ENCODE results near the gene TMEM132D. TPM values are rescaled to one million over a fixed set of nuclear protein-coding genes. Genes with fewer than 3 reads are reported as not detected.

The TMEM132D gene
- total and polyA plus RNA-seq, 2 of the 4 experiments (the other 2 are of a cell fraction): not detected

DNA sequence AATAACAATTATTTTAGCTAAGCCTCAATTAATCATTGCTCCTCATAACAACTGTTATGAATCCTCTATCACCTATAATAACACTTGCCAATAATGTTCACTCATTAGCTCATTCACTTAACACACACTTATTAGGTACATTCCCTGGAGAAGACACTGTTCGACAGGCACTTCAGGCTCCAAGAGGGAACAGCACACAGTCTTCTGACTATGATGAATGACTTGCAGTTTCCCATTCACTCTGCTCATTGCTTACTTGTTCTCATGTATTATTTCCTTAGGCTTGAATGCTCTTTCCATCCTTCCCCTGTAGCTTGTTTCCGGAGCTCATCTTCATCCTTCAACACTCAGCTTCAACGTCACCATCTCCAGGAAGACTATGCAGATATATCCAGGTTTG lies 437.3 kb downstream of the TMEM132D start:
- DNase-seq (no peak), ATAC-seq (ENCODE audit: low read depth) (no peak)
- Histone ChIP-seq H3K23ac (ENCODE audit: low read depth, low read length) (no peak overlapping the region), H2BK15ac (ENCODE audit: low read depth, low read length) (no peak overlapping the region), H3K4ac (ENCODE audit: low read depth, low read length) (no peak overlapping the region), H2BK120ac (ENCODE audit: low read depth, low read length) (no peak overlapping the region), H3K79me1 (ENCODE audit: low read depth in 1 of 2, low read length in 2 of 2) (no peaks in the 10 kb centered on the region), H4K91ac (ENCODE audit: insufficient read depth, low read depth, low read length) (no peak overlapping the region), H4K5ac (ENCODE audit: low read depth, low read length) (no peak overlapping the region), H3K27me3 (ENCODE audit: control insufficient read depth, insufficient read depth, low read length) (no peaks in the 10 kb centered on the region), H4K8ac (ENCODE audit: low read depth in 2 of 2, low read length in 2 of 2) (no peak overlapping the region), H2AFZ (replicated peaks; ENCODE audit: low read length, poor library complexity) (no peak overlapping the region), H3K4me1 (ENCODE audit: control insufficient read depth, insufficient read depth, low read length) (no peaks in the 10 kb centered on the region), H3K9me1 (ENCODE audit: insufficient read depth, low read length) (no peaks in the 10 kb centered on the region), H3K9me3 (ENCODE audit: control insufficient read depth, insufficient read depth, low read length) (peaks cover 1% of the 10 kb centered on the region; the same call in 1 of the 2 replicates), H4K20me1 (ENCODE audit: insufficient read depth, low read length) (no peaks in the 10 kb centered on the region), H3K4me2 (ENCODE audit: low read depth, low read length) (no peak overlapping the region), H2AK5ac (ENCODE audit: low read depth, low read length) (no peak overlapping the region), H3K14ac (replicated peaks; ENCODE audit: low read depth, low read length) (no peak overlapping the region), H2BK20ac (ENCODE audit: low read depth, low read length) (no peak overlapping the region), H3K36me3 (ENCODE audit: control insufficient read depth, insufficient read depth, low read length) (no peaks in the 10 kb centered on the region), H2AK9ac (replicated peaks; ENCODE audit: low read depth, low read length, poor library complexity) (no peak overlapping the region), H2BK5ac (ENCODE audit: low read depth, low read length, poor library complexity, severe bottlenecking) (no peak overlapping the region), H3K56ac (ENCODE audit: extremely low read depth, insufficient read depth, low read length) (no peak overlapping the region), H3K4me3 (ENCODE audit: insufficient read depth, low read depth, low read length) (no peak overlapping the region), H3K18ac (ENCODE audit: low read depth, low read length) (no peak overlapping the region), H3K27ac (ENCODE audit: insufficient read depth, low read length) (no peak overlapping the region), H3K9ac (ENCODE audit: low read depth, low read length) (no peak overlapping the region)
- dilution Hi-C loops (cut with HindIII; ENCODE audit: low sequenced_read_pairs, unreplicated experiment) (no loop called here), intact Hi-C loops (cut with micrococcal nuclease) (no loop called here), in situ Hi-C loops (cut with MboI; ENCODE audit: low sequenced_read_pairs) (no loop called here)
- ChIA-PET CTCF (no interaction called here), POLR2A (ENCODE audit: unreplicated experiment) (no interaction called here)
- TF ChIP-seq, protein P1, sequence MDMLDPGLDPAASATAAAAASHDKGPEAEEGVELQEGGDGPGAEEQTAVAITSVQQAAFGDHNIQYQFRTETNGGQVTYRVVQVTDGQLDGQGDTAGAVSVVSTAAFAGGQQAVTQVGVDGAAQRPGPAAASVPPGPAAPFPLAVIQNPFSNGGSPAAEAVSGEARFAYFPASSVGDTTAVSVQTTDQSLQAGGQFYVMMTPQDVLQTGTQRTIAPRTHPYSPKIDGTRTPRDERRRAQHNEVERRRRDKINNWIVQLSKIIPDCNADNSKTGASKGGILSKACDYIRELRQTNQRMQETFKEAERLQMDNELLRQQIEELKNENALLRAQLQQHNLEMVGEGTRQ (IDR thresholded peaks at IDR 0.05; ENCODE audit: low read depth, low read length): no peak
- TF ChIP-seq RAD21 (IDR thresholded peaks at IDR 0.05; ENCODE audit: low read length) (no peak), SMC3 (IDR thresholded peaks at IDR 0.05; ENCODE audit: low read depth, low read length) (no peak), MAFK (IDR thresholded peaks at IDR 0.05; ENCODE audit: low read depth, low read length) (no peak), RCOR1 (IDR thresholded peaks at IDR 0.05; ENCODE audit: insufficient replicate concordance, low read length) (no peak), MXI1 (IDR thresholded peaks at IDR 0.05; ENCODE audit: borderline replicate concordance, low read depth, low read length) (no peak), FOS (IDR thresholded peaks at IDR 0.05; ENCODE audit: low read depth, low read length) (no peak)
- TF ChIP-seq, protein P2, sequence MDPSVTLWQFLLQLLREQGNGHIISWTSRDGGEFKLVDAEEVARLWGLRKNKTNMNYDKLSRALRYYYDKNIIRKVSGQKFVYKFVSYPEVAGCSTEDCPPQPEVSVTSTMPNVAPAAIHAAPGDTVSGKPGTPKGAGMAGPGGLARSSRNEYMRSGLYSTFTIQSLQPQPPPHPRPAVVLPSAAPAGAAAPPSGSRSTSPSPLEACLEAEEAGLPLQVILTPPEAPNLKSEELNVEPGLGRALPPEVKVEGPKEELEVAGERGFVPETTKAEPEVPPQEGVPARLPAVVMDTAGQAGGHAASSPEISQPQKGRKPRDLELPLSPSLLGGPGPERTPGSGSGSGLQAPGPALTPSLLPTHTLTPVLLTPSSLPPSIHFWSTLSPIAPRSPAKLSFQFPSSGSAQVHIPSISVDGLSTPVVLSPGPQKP (IDR thresholded peaks at IDR 0.05; ENCODE audit: borderline replicate concordance, low read depth, low read length): no peak
- no TSS peak for BruUV-seq (replicated peaks)
- no CpG with 5 or more reads among the region's 3 CpGs for WGBS, 2 experiments (ENCODE audit: extremely low coverage in 2 of 2, insufficient read length in 1 of 2)
